Stomach (tissue), 9 donors: ENCODE data around the gene TENM3. TPM values are rescaled to one million over a fixed set of nuclear protein-coding genes. Genes with fewer than 3 reads are reported as not detected.

Experiments used
- DNase-seq, 2 donors: peaks; one replicate each; pipeline versions ENCODE4 v3.0.0 to v3.0.0-alpha.2; 2013 to 2019
- H3K27ac ChIP-seq, 5 donors: fragments of 200-600 bp in 4 of 5; sonication (generic) in 4 of 5; one replicate each; pipeline ENCODE4 v1.5.1; 2013 to 2019; ENCODE audit warnings: mild to moderate bottlenecking in 1 of 5, moderate library complexity in 1 of 5
- H3K27me3 ChIP-seq, 3 donors: fragments of 200-600 bp; sonication (generic); one replicate each; pipeline ENCODE4 v1.5.1; 2017 to 2019; ENCODE audit warnings: mixed run types in 1 of 3
- H3K36me3 ChIP-seq, 4 donors: fragments of 200-600 bp; sonication (generic); 1 replicate in 3 of 4; 2 replicates in 1 of 4; pipeline ENCODE4 v1.5.1; 2016 to 2019
- H3K4me1 ChIP-seq, 4 donors: fragments of 200-600 bp; sonication (generic); one replicate each; pipeline ENCODE4 v1.5.1; 2016 to 2019
- H3K4me3 ChIP-seq, 4 donors: fragments of 200-600 bp; sonication (generic) in 3 of 4; one replicate each; pipeline ENCODE4 v1.5.1; 2016 to 2019; ENCODE audit warnings: mild to moderate bottlenecking in 1 of 4
- H3K9me3 ChIP-seq, 4 donors: fragments of 200-600 bp; sonication (generic); one replicate each; pipeline ENCODE4 v1.5.1; 2016 to 2019
- CTCF ChIP-seq, 7 experiments: fragments of 450-650 bp in 4 of 7; fragments of 200-600 bp in 3 of 7; sonication (generic) in 3 of 7; IDR thresholded peaks; one replicate each; pipeline ENCODE4 v1.5.1; 2016 to 2019; ENCODE audit warnings: antibody characterized with exemption in 7 of 7, control low read depth in 2 of 7, mild to moderate bottlenecking in 1 of 7
- EP300 ChIP-seq: sonication (generic); formaldehyde crosslinking; IDR thresholded peaks from one replicate; pipeline ENCODE4 v1.6.1; 2017; ENCODE audit warnings: antibody characterized with exemption
- POLR2A ChIP-seq, 4 donors: fragments of 450-650 bp; IDR thresholded peaks; one replicate each; pipeline ENCODE4 v1.6.1; 2016; ENCODE audit warnings: antibody characterized with exemption in 4 of 4, control low read depth in 2 of 4, mild to moderate bottlenecking in 1 of 4, moderate library complexity in 1 of 4
- POLR2AphosphoS5 ChIP-seq, 3 donors: sonication (generic); formaldehyde crosslinking; IDR thresholded peaks; one replicate each; pipeline ENCODE4 v1.6.1; 2016; ENCODE audit warnings: antibody characterized with exemption in 3 of 3
- WGBS, 5 donors: extraction: QIAGEN DNeasy Blood & Tissue Kit in 3 of 5; methylation state at CpG; one replicate each; pipeline versions ENCODE4 v1.1.5 to v1.1.7; 2013 to 2018; 5-methylcytosine and 5-hydroxymethylcytosine counted together
- intact Hi-C: fragments of 100-400 bp; cut with DNase I; formaldehyde crosslinking; loops from one replicate; pipeline ENCODE4 v1.15.1; 2023; ENCODE audit warnings: low total_unique reads
- polyA plus RNA-seq, 3 donors: library from polyadenylated mRNA; stranded (reverse); fragments of 200-250 nt; gene quantifications; one replicate each; pipeline ENCODE4 v1.2.3, GENCODE V29; 2013
- total RNA-seq, 5 donors: library from RNA; depleted of rRNA; stranded (reverse); fragments of >200 nt; gene quantifications; one replicate each; pipeline versions ENCODE4 v1.1.0 to v1.2.3, GENCODE V29; 2014 to 2016
- donor health status: healthy with polysubstance abuse.
- donor health status: Bipolar disorder and iron deficiency.
- donor health status: healthy.

TENM3 gene
- total and polyA plus RNA-seq, 8 donors = under 0.01 to 8.3 (median 0.44) TPM

- no peak for DNase-seq
- Histone ChIP-seq H3K4me3 (no peak overlapping the region), H3K27me3 (no peaks in the 10 kb centered on the region), H3K9me3 (no peaks in the 10 kb centered on the region), H3K27ac (no peak overlapping the region), H3K36me3 (peaks cover 0 to 12% (median 0%) of the 10 kb centered on the region in 4 donors), H3K4me1 (no peaks in the 10 kb centered on the region)
- TF ChIP-seq CTCF (IDR thresholded peaks at IDR 0.05) (no peak), POLR2AphosphoS5 (IDR thresholded peaks at IDR 0.05) (no peak), POLR2A (IDR thresholded peaks at IDR 0.05) (no peak), EP300 (no peak)
- WGBS, 5 donors = 55 to 67% (median 62%) methylated on average over 5 of the region's 5 CpGs
- intact Hi-C loops = no loop called here
Measured at GRCh38 chr4:182776376-182777105, 533.3 kb downstream of the TENM3 start.

GRCh38 chr4:182778222-182778982, 535.2 kb downstream of the TENM3 start:
- no peaks in the 10 kb centered on the region for H3K4me1 ChIP-seq
- H3K27ac ChIP-seq = no peak overlapping the region
- peaks cover 0 to 12% (median 0%) of the 10 kb centered on the region in 4 donors for H3K36me3 ChIP-seq
- intact Hi-C loops = no loop called here
- H3K9me3 ChIP-seq = no peaks in the 10 kb centered on the region
- no peak for TF ChIP-seq EP300
- no peak for TF ChIP-seq CTCF (IDR thresholded peaks at IDR 0.05)
- no peak for TF ChIP-seq POLR2A (IDR thresholded peaks at IDR 0.05)
- TF ChIP-seq POLR2AphosphoS5 (IDR thresholded peaks at IDR 0.05) = no peak
- 78 to 85% (median 84%) methylated on average over 10 of the region's 10 CpGs for WGBS, 5 donors
- no peak for DNase-seq
- H3K27me3 ChIP-seq = no peaks in the 10 kb centered on the region
- no peak overlapping the region for H3K4me3 ChIP-seq

GRCh38 chr4:182786991-182787390, 543.8 kb downstream of the TENM3 start:
- Histone ChIP-seq H3K4me3 (no peak overlapping the region), H3K27me3 (no peaks in the 10 kb centered on the region), H3K27ac (no peak overlapping the region), H3K9me3 (peaks cover 0 to 8% (median 0%) of the 10 kb centered on the region in 4 donors), H3K4me1 (no peaks in the 10 kb centered on the region), H3K36me3 (peaks cover 0 to under 1% (median 0%) of the 10 kb centered on the region in 4 donors)
- TF ChIP-seq POLR2AphosphoS5 (IDR thresholded peaks at IDR 0.05) = no peak
- no peak for TF ChIP-seq CTCF (IDR thresholded peaks at IDR 0.05)
- TF ChIP-seq POLR2A (IDR thresholded peaks at IDR 0.05) = no peak
- no peak for TF ChIP-seq EP300
- intact Hi-C loops = no loop called here
- WGBS, 5 donors = 83 to 87% (median 86%) methylated on average over 6 of the region's 6 CpGs
- no peak for DNase-seq

GRCh38 chr4:182788201-182788600, 545.0 kb downstream of the TENM3 start:
- Histone ChIP-seq H3K4me1 (no peaks in the 10 kb centered on the region), H3K27ac (no peak overlapping the region), H3K36me3 (peaks cover 0 to 11% (median 0%) of the 10 kb centered on the region in 4 donors), H3K4me3 (no peak overlapping the region), H3K9me3 (peaks cover 0 to 8% (median 0%) of the 10 kb centered on the region in 4 donors), H3K27me3 (no peaks in the 10 kb centered on the region)
- 39 to 61% (median 54%) methylated on average over 7 of the region's 7 CpGs for WGBS, 5 donors
- intact Hi-C loops = no loop called here
- DNase-seq = no peak
- TF ChIP-seq POLR2AphosphoS5 (IDR thresholded peaks at IDR 0.05) (no peak), POLR2A (IDR thresholded peaks at IDR 0.05) (no peak), EP300 (no peak), CTCF (IDR thresholded peaks at IDR 0.05) (no peak)
